Measurements from ENCODE around the gene ZSWIM4.
A peak's percentile ranks its signal among the peaks of the same experiment; 100 is the strongest.

- TF ChIP-seq POLR2AphosphoS5 (IDR thresholded peaks at IDR 0.05; ENCODE audit: low read depth, low read length) (no peak), CTCF (IDR thresholded peaks at IDR 0.05) (peak; percentile 83), REST (IDR thresholded peaks at IDR 0.05; ENCODE audit: insufficient read depth in 1 of 2, low read depth in 2 of 2, low read length in 1 of 2) (no peak), TCF7L2 (IDR thresholded peaks at IDR 0.05; ENCODE audit: low read depth, low read length) (no peak), SIN3A (IDR thresholded peaks at IDR 0.05; ENCODE audit: borderline replicate concordance, insufficient read depth, low read depth, low read length) (no peak)
Measured at GRCh38 chr19:13784731-13785452, 10.4 kb upstream of the ZSWIM4 start.

Measured in Panc1 (cell line).